Dendritic cell treated with granulocyte-macrophage colony-stimulating factor and Interleukin-4, amounts not matched to agents 40 ng/mL and 50 ng/mL, for 4 days (primary cell): ENCODE data around the gene CFDP1.

ENCODE experiments used
- H3K27ac Mint-ChIP-seq: one replicate; pipeline ENCODE4 v1.8.0; 2022; ENCODE audit warnings: mild to moderate bottlenecking, mixed read lengths
- H3K27me3 Mint-ChIP-seq: one replicate; pipeline ENCODE4 v1.8.0; 2022; ENCODE audit warnings: mild to moderate bottlenecking, mixed read lengths
- H3K36me3 Mint-ChIP-seq: one replicate; pipeline ENCODE4 v1.8.0; 2022; ENCODE audit warnings: low read depth, mixed read lengths
- H3K4me1 Mint-ChIP-seq: one replicate; pipeline ENCODE4 v1.8.0; 2022; ENCODE audit warnings: low read depth, mixed read lengths
- H3K4me3 Mint-ChIP-seq: one replicate; pipeline ENCODE4 v1.8.0; 2022; ENCODE audit warnings: mild to moderate bottlenecking, moderate library complexity, mixed read lengths
- H3K9me3 Mint-ChIP-seq: one replicate; pipeline ENCODE4 v1.8.0; 2022; ENCODE audit warnings: mixed read lengths
- intact Hi-C: fragments of 100-400 bp; cut with micrococcal nuclease; formaldehyde crosslinking; loops from one replicate; pipeline ENCODE4 v1.15.0; 2022

The CFDP1 gene

GRCh38 chr16:75306099-75306762 lies 127.1 kb downstream of the CFDP1 start:
- intact Hi-C loops = no loop called here

GRCh38 chr16:75305364-75306098 lies 127.8 kb downstream of the CFDP1 start:
- Mint-ChIP-seq H3K27me3 (peaks cover 83% of the 10 kb centered on the region), H3K4me3 (no peak overlapping the region), H3K4me1 (peaks cover 12% of the 10 kb centered on the region), H3K27ac (no peak overlapping the region), H3K36me3 (peaks cover 51% of the 10 kb centered on the region), H3K9me3 (no peaks in the 10 kb centered on the region)
- intact Hi-C loops = no loop called here

More at GRCh38 chr16:75306099-75306762, 127.1 kb downstream of the CFDP1 start:
- Mint-ChIP-seq H3K36me3 (peaks cover 44% of the 10 kb centered on the region), H3K4me3 (no peak overlapping the region), H3K4me1 (peaks cover 12% of the 10 kb centered on the region), H3K9me3 (no peaks in the 10 kb centered on the region), H3K27me3 (peaks cover 85% of the 10 kb centered on the region), H3K27ac (no peak overlapping the region)

GRCh38 chr16:75304521-75305363 lies 128.6 kb downstream of the CFDP1 start:
- no peak overlapping the region for H3K27ac Mint-ChIP-seq
- H3K9me3 Mint-ChIP-seq = no peaks in the 10 kb centered on the region
- intact Hi-C loops = no loop called here
- no peak overlapping the region for H3K4me3 Mint-ChIP-seq
- H3K36me3 Mint-ChIP-seq = peaks cover 51% of the 10 kb centered on the region
- peaks cover 12% of the 10 kb centered on the region for H3K4me1 Mint-ChIP-seq
- H3K27me3 Mint-ChIP-seq = peaks cover 83% of the 10 kb centered on the region

GRCh38 chr16:75301804-75302203 lies 131.5 kb downstream of the CFDP1 start:
- H3K4me3 Mint-ChIP-seq = no peak overlapping the region
- H3K9me3 Mint-ChIP-seq = no peaks in the 10 kb centered on the region
- H3K27ac Mint-ChIP-seq = no peak overlapping the region
- peaks cover 86% of the 10 kb centered on the region for H3K27me3 Mint-ChIP-seq
- peaks cover 80% of the 10 kb centered on the region for H3K36me3 Mint-ChIP-seq
- intact Hi-C loops = no loop called here
- H3K4me1 Mint-ChIP-seq = peaks cover 9% of the 10 kb centered on the region

GRCh38 chr16:75298267-75298666 lies 135.0 kb downstream of the CFDP1 start:
- Mint-ChIP-seq H3K4me1 (no peaks in the 10 kb centered on the region), H3K27me3 (peaks cover 88% of the 10 kb centered on the region), H3K36me3 (peaks cover 92% of the 10 kb centered on the region), H3K27ac (no peak overlapping the region), H3K4me3 (no peak overlapping the region), H3K9me3 (no peaks in the 10 kb centered on the region)
- intact Hi-C loops = no loop called here

- H3K27ac Mint-ChIP-seq = no peak overlapping the region
- intact Hi-C loops = no loop called here
- peaks cover 91% of the 10 kb centered on the region for H3K27me3 Mint-ChIP-seq
- H3K9me3 Mint-ChIP-seq = no peaks in the 10 kb centered on the region
- H3K36me3 Mint-ChIP-seq = peaks cover 97% of the 10 kb centered on the region
- H3K4me1 Mint-ChIP-seq = no peaks in the 10 kb centered on the region
- no peak overlapping the region for H3K4me3 Mint-ChIP-seq
Measured at GRCh38 chr16:75296606-75297005, 136.7 kb downstream of the CFDP1 start.

- H3K36me3 Mint-ChIP-seq = peaks cover 97% of the 10 kb centered on the region
- H3K27me3 Mint-ChIP-seq = peaks cover 94% of the 10 kb centered on the region
- H3K4me1 Mint-ChIP-seq = no peaks in the 10 kb centered on the region
Measured at GRCh38 chr16:75294773-75295459, 138.4 kb downstream of the CFDP1 start.

GRCh38 chr16:75293772-75294171 lies 139.5 kb downstream of the CFDP1 start:
- Mint-ChIP-seq H3K4me3 (no peak overlapping the region), H3K27me3 (peaks cover 95% of the 10 kb centered on the region), H3K27ac (no peak overlapping the region), H3K9me3 (no peaks in the 10 kb centered on the region), H3K36me3 (peaks cover 95% of the 10 kb centered on the region), H3K4me1 (peaks cover 5% of the 10 kb centered on the region)
- intact Hi-C loops = no loop called here

More at GRCh38 chr16:75294773-75295459, 138.4 kb downstream of the CFDP1 start:
- intact Hi-C loops = no loop called here
- Mint-ChIP-seq H3K27ac (no peak overlapping the region), H3K4me3 (no peak overlapping the region), H3K9me3 (no peaks in the 10 kb centered on the region)

- Mint-ChIP-seq H3K36me3 (peaks cover 94% of the 10 kb centered on the region), H3K4me3 (no peak overlapping the region), H3K9me3 (no peaks in the 10 kb centered on the region), H3K27me3 (peaks cover 97% of the 10 kb centered on the region), H3K27ac (no peak overlapping the region), H3K4me1 (peaks cover 10% of the 10 kb centered on the region)
- intact Hi-C loops = no loop called here
Measured at GRCh38 chr16:75293173-75293572, 140.1 kb downstream of the CFDP1 start.

- intact Hi-C loops = no loop called here
- Mint-ChIP-seq H3K9me3 (no peaks in the 10 kb centered on the region), H3K36me3 (peaks cover 89% of the 10 kb centered on the region), H3K27ac (no peak overlapping the region), H3K4me1 (peaks cover 15% of the 10 kb centered on the region), H3K27me3 (peaks cover 97% of the 10 kb centered on the region), H3K4me3 (no peak overlapping the region)
Measured at GRCh38 chr16:75292691-75293090, 140.6 kb downstream of the CFDP1 start.

GRCh38 chr16:75289189-75289588 lies 144.1 kb downstream of the CFDP1 start:
- intact Hi-C loops = no loop called here

GRCh38 chr16:75288596-75289120 lies 144.6 kb downstream of the CFDP1 start:
- intact Hi-C loops = no loop called here
- no peak overlapping the region for H3K4me3 Mint-ChIP-seq

More at GRCh38 chr16:75289189-75289588, 144.1 kb downstream of the CFDP1 start:
- Mint-ChIP-seq H3K4me3 (no peak overlapping the region), H3K4me1 (peaks cover 21% of the 10 kb centered on the region), H3K27me3 (peaks cover 94% of the 10 kb centered on the region), H3K27ac (no peak overlapping the region), H3K9me3 (no peaks in the 10 kb centered on the region), H3K36me3 (peaks cover 57% of the 10 kb centered on the region)

GRCh38 chr16:75288181-75288580 lies 145.1 kb downstream of the CFDP1 start:
- H3K9me3 Mint-ChIP-seq = no peaks in the 10 kb centered on the region
- intact Hi-C loops = no loop called here
- H3K4me3 Mint-ChIP-seq = no peak overlapping the region
- no peak overlapping the region for H3K27ac Mint-ChIP-seq
- peaks cover 21% of the 10 kb centered on the region for H3K4me1 Mint-ChIP-seq
- H3K36me3 Mint-ChIP-seq = peaks cover 47% of the 10 kb centered on the region
- peaks cover 94% of the 10 kb centered on the region for H3K27me3 Mint-ChIP-seq

More at GRCh38 chr16:75288596-75289120, 144.6 kb downstream of the CFDP1 start:
- Mint-ChIP-seq H3K27me3 (peaks cover 93% of the 10 kb centered on the region), H3K27ac (no peak overlapping the region), H3K9me3 (no peaks in the 10 kb centered on the region), H3K4me1 (peaks cover 21% of the 10 kb centered on the region), H3K36me3 (peaks cover 52% of the 10 kb centered on the region)
